Trophoblast cell (in vitro differentiated cells and primary cell): ENCODE measurements around the gene PPEF2.

Source experiments
- DNase-seq, 2 donors: peaks; one replicate each; pipeline ENCODE4 v3.0.0-alpha.2; 2016
- H2AFZ ChIP-seq: 2 replicates; pipeline ENCODE4 v1.6.1; 2013; ENCODE audit warnings: low read length, moderate library complexity, mild to moderate bottlenecking; ENCODE audit not compliant: insufficient read depth, poor library complexity
- H2AK5ac ChIP-seq: 2 replicates; pipeline ENCODE4 v1.6.1; 2013; ENCODE audit warnings: mild to moderate bottlenecking, low read length
- H2BK120ac ChIP-seq: 2 replicates; pipeline ENCODE4 v1.6.1; 2013; ENCODE audit warnings: low read length, mild to moderate bottlenecking, moderate library complexity; ENCODE audit not compliant: insufficient read depth, poor library complexity
- H2BK12ac ChIP-seq: 2 replicates; pipeline ENCODE4 v1.6.1; 2013; ENCODE audit warnings: mild to moderate bottlenecking, low read length, moderate library complexity
- H2BK5ac ChIP-seq: 2 replicates; pipeline ENCODE4 v1.6.1; 2013; ENCODE audit warnings: low read length, low read depth, moderate library complexity, mild to moderate bottlenecking; ENCODE audit not compliant: poor library complexity
- H3K14ac ChIP-seq: 2 replicates; pipeline ENCODE4 v1.6.1; 2013; ENCODE audit warnings: mild to moderate bottlenecking, low read length
- H3K18ac ChIP-seq: 2 replicates; pipeline ENCODE4 v1.6.1; 2013; ENCODE audit warnings: mild to moderate bottlenecking, low read length
- H3K23ac ChIP-seq: 2 replicates; pipeline ENCODE4 v1.6.1; 2013; ENCODE audit warnings: low read length
- H3K27ac ChIP-seq: 2 replicates; pipeline ENCODE4 v1.5.1; 2013; ENCODE audit warnings: low read depth, mild to moderate bottlenecking, inconsistent platforms, low read length, moderate library complexity
- H3K27me3 ChIP-seq: 2 replicates; pipeline ENCODE4 v1.6.1; 2013; ENCODE audit warnings: inconsistent platforms, mild to moderate bottlenecking, low read length, moderate library complexity; ENCODE audit not compliant: insufficient read depth
- H3K36me3 ChIP-seq, 2 experiments: 1 replicate in 1 of 2; 2 replicates in 1 of 2; pipeline ENCODE4 v1.6.1; 2013; ENCODE audit warnings: low read length in 2 of 2, mild to moderate bottlenecking in 2 of 2, moderate library complexity in 1 of 2; ENCODE audit not compliant: insufficient read depth in 2 of 2, control insufficient read depth in 1 of 2
- H3K4ac ChIP-seq: 2 replicates; pipeline ENCODE4 v1.6.1; 2013; ENCODE audit warnings: low read depth, mild to moderate bottlenecking, low read length, moderate library complexity
- H3K4me1 ChIP-seq, 2 experiments: 1 replicate in 1 of 2; 2 replicates in 1 of 2; pipeline ENCODE4 v1.6.1; 2013; ENCODE audit warnings: low read length in 2 of 2, mild to moderate bottlenecking in 2 of 2, moderate library complexity in 1 of 2; ENCODE audit not compliant: insufficient read depth in 2 of 2, control insufficient read depth in 1 of 2
- H3K4me2 ChIP-seq: 2 replicates; pipeline ENCODE4 v1.6.1; 2013; ENCODE audit warnings: inconsistent platforms, mild to moderate bottlenecking, low read length, moderate library complexity
- H3K4me3 ChIP-seq: 2 replicates; pipeline ENCODE4 v1.5.1; 2013; ENCODE audit warnings: mild to moderate bottlenecking, low read depth, low read length, inconsistent platforms
- H3K79me1 ChIP-seq: one replicate; pipeline ENCODE4 v1.6.1; 2013; ENCODE audit warnings: low read length
- H3K79me2 ChIP-seq: 2 replicates; pipeline ENCODE4 v1.6.1; 2013; ENCODE audit warnings: low read length, mild to moderate bottlenecking; ENCODE audit not compliant: control insufficient read depth, insufficient read depth, poor library complexity
- H3K9ac ChIP-seq: 2 replicates; pipeline ENCODE4 v1.6.1; 2013; ENCODE audit warnings: mild to moderate bottlenecking, low read length
- H3K9me3 ChIP-seq: 2 replicates; pipeline ENCODE4 v1.6.1; 2013; ENCODE audit warnings: low read depth, mild to moderate bottlenecking, control low read depth, inconsistent platforms, low read length; ENCODE audit not compliant: insufficient read depth
- H4K12ac ChIP-seq: 2 replicates; pipeline ENCODE4 v1.6.1; 2013; ENCODE audit warnings: low read depth, mild to moderate bottlenecking, low read length, moderate library complexity
- H4K8ac ChIP-seq: 2 replicates; pipeline ENCODE4 v1.6.1; 2013; ENCODE audit warnings: low read depth, mild to moderate bottlenecking, low read length, moderate library complexity
- H4K91ac ChIP-seq: one replicate; pipeline ENCODE4 v1.6.1; 2013; ENCODE audit warnings: low read depth, mild to moderate bottlenecking, low read length, moderate library complexity
- WGBS: extraction: QIAGEN DNeasy Blood & Tissue Kit; methylation state at CpG from one replicate; pipeline ENCODE4 v1.1.7; 2013; ENCODE audit warnings: missing lambda C conversion rate; ENCODE audit not compliant: insufficient read length, insufficient coverage; ENCODE audit errors: extremely low coverage; 5-methylcytosine and 5-hydroxymethylcytosine counted together

Gene PPEF2

DNA sequence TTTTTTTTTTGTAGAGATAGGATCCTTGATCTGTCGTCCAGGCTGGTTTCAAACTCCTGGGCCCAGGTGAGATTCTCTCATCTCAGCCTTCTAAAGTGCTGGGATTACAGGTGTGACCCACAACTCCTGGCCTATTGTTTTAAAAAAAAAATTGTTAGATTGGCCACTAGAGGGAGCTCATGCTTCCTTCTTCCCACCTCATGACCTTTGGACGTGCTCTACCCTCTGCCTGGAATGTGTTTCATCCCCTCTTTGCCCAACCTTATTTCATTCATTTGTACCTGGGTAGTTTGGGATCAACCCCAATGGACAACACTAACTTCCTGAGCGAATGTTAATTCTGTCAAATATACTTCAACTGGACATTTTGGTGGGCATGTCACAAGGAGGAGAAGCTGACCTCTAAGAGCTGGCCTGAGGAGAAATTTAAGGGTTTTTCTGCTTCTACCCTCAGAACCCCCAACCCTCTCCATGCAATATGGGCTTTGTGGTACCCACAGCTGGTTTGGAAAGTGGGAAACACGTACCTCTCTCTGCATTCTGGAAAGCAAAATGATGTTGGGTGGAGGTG, 6.4 kb downstream of the PPEF2 start:
- H2BK120ac ChIP-seq = no peak overlapping the region
- no peaks in the 10 kb centered on the region for H3K27me3 ChIP-seq
- no peak overlapping the region for H3K4me2 ChIP-seq
- H3K23ac ChIP-seq = no peak overlapping the region
- DNase-seq = peak in 1 of 2 donors; percentile 54
- H3K4me1 ChIP-seq = no peaks in the 10 kb centered on the region
- no peak overlapping the region for H2AFZ ChIP-seq
- no peak overlapping the region for H3K4ac ChIP-seq
- H3K9me3 ChIP-seq = no peaks in the 10 kb centered on the region
- no peak overlapping the region for H2AK5ac ChIP-seq
- H3K14ac ChIP-seq = no peak overlapping the region
- H4K12ac ChIP-seq = no peak overlapping the region
- H3K27ac ChIP-seq = no peak overlapping the region
- H3K36me3 ChIP-seq = no peaks in the 10 kb centered on the region
- no peak overlapping the region for H4K91ac ChIP-seq
- no peak overlapping the region for H3K9ac ChIP-seq
- no peaks in the 10 kb centered on the region for H3K79me1 ChIP-seq
- whole genome bisulfite sequencing = no CpG with 5 or more reads among the region's 4 CpGs
- H2BK12ac ChIP-seq = no peak overlapping the region
- H4K8ac ChIP-seq = no peak overlapping the region
- no peak overlapping the region for H3K4me3 ChIP-seq
- no peak overlapping the region for H3K18ac ChIP-seq
- H2BK5ac ChIP-seq = no peak overlapping the region
- no peaks in the 10 kb centered on the region for H3K79me2 ChIP-seq

- no peak overlapping the region for H2BK12ac ChIP-seq
- H3K4me1 ChIP-seq = peaks cover 0 to 4% of the 10 kb centered on the region in 2 experiments
- H3K4ac ChIP-seq = no peak overlapping the region
- H3K14ac ChIP-seq = no peak overlapping the region
- H3K4me2 ChIP-seq = no peak overlapping the region
- H3K27me3 ChIP-seq = no peaks in the 10 kb centered on the region
- no peak overlapping the region for H3K18ac ChIP-seq
- H3K27ac ChIP-seq = no peak overlapping the region
- no peak overlapping the region for H2AFZ ChIP-seq
- no peak overlapping the region for H2AK5ac ChIP-seq
- H3K9me3 ChIP-seq = no peaks in the 10 kb centered on the region
- H4K91ac ChIP-seq = no peak overlapping the region
- no peak overlapping the region for H2BK120ac ChIP-seq
- H3K23ac ChIP-seq = no peak overlapping the region
- no peak overlapping the region for H3K9ac ChIP-seq
- no peaks in the 10 kb centered on the region for H3K36me3 ChIP-seq
- no peak overlapping the region for H4K8ac ChIP-seq
- no peak overlapping the region for H4K12ac ChIP-seq
- no peaks in the 10 kb centered on the region for H3K79me2 ChIP-seq
- no peaks in the 10 kb centered on the region for H3K79me1 ChIP-seq
- WGBS = no CpG with 5 or more reads among the region's 3 CpGs
- no peak overlapping the region for H2BK5ac ChIP-seq
- no peak overlapping the region for H3K4me3 ChIP-seq
- DNase-seq = peak in 1 of 2 donors; percentile 8
Observed at GRCh38 chr4:75892508-75892907, 9.7 kb downstream of the PPEF2 start.

- no peaks in the 10 kb centered on the region for H3K36me3 ChIP-seq
- no peak overlapping the region for H3K27ac ChIP-seq
- no peak overlapping the region for H4K91ac ChIP-seq
- no peak overlapping the region for H3K4me3 ChIP-seq
- no peak overlapping the region for H3K4ac ChIP-seq
- no peaks in the 10 kb centered on the region for H3K79me1 ChIP-seq
- no peak overlapping the region for H3K9ac ChIP-seq
- no peak for DNase-seq
- H2BK5ac ChIP-seq = no peak overlapping the region
- H2AK5ac ChIP-seq = no peak overlapping the region
- no peaks in the 10 kb centered on the region for H3K9me3 ChIP-seq
- no peaks in the 10 kb centered on the region for H3K27me3 ChIP-seq
- H3K14ac ChIP-seq = no peak overlapping the region
- H2BK12ac ChIP-seq = no peak overlapping the region
- no peak overlapping the region for H2BK120ac ChIP-seq
- no CpG with 5 or more reads among the region's 14 CpGs for WGBS
- H3K23ac ChIP-seq = no peak overlapping the region
- peaks cover 0 to 4% of the 10 kb centered on the region in 2 experiments for H3K4me1 ChIP-seq
- no peak overlapping the region for H3K18ac ChIP-seq
- H2AFZ ChIP-seq = no peak overlapping the region
- H3K79me2 ChIP-seq = no peaks in the 10 kb centered on the region
- no peak overlapping the region for H4K8ac ChIP-seq
- H4K12ac ChIP-seq = no peak overlapping the region
- H3K4me2 ChIP-seq = no peak overlapping the region
Observed at GRCh38 chr4:75891611-75892010, 10.6 kb downstream of the PPEF2 start.

GRCh38 chr4:75889537-75890199, 12.6 kb downstream of the PPEF2 start:
- no peak overlapping the region for H2AFZ ChIP-seq
- no peaks in the 10 kb centered on the region for H3K79me1 ChIP-seq
- no peak overlapping the region for H4K12ac ChIP-seq
- no peak overlapping the region for H3K18ac ChIP-seq
- no peak overlapping the region for H3K4me2 ChIP-seq
- H2AK5ac ChIP-seq = no peak overlapping the region
- H3K4me1 ChIP-seq = peaks cover 0 to 4% of the 10 kb centered on the region in 2 experiments
- H3K27me3 ChIP-seq = no peaks in the 10 kb centered on the region
- no peak overlapping the region for H3K23ac ChIP-seq
- no peak overlapping the region for H3K4ac ChIP-seq
- no peak overlapping the region for H4K8ac ChIP-seq
- peaks cover 0 to 2% of the 10 kb centered on the region in 2 experiments for H3K36me3 ChIP-seq
- H3K27ac ChIP-seq = no peak overlapping the region
- H3K79me2 ChIP-seq = no peaks in the 10 kb centered on the region
- H3K9me3 ChIP-seq = no peaks in the 10 kb centered on the region
- H2BK12ac ChIP-seq = no peak overlapping the region
- no peak for DNase-seq
- H3K14ac ChIP-seq = no peak overlapping the region
- H3K4me3 ChIP-seq = no peak overlapping the region
- no peak overlapping the region for H2BK5ac ChIP-seq
- H3K9ac ChIP-seq = no peak overlapping the region
- no CpG with 5 or more reads among the region's 9 CpGs for whole genome bisulfite sequencing
- H2BK120ac ChIP-seq = no peak overlapping the region
- H4K91ac ChIP-seq = no peak overlapping the region
